ENCODE data around the gene ALPG. TPM values are rescaled to one million over a fixed set of nuclear protein-coding genes. Genes with fewer than 3 reads are reported as not detected.
"Not testable (repeated sequence)": the region's sequence is repeated elsewhere in the genome, so short reads cannot be mapped to it uniquely, and the experiment has no call there.

Gene ALPG
- total RNA-seq, 2 experiments from 2014 or later: not detected

GRCh38 chr2:232447638-232448303, 41.1 kb downstream of the ALPG start:
- CTCF ChIA-PET: interaction anchor here (1.0 to 1.4 kb wide), 4 partner anchors 11 to 76 kb away, joined by 3 to 8 read pairs (median 4); no protein-coding TSS in a partner anchor
- POLR2A ChIA-PET: no interaction called here

GRCh38 chr2:232448304-232448690, 41.7 kb downstream of the ALPG start:
- POLR2A ChIA-PET: no interaction called here

DNA sequence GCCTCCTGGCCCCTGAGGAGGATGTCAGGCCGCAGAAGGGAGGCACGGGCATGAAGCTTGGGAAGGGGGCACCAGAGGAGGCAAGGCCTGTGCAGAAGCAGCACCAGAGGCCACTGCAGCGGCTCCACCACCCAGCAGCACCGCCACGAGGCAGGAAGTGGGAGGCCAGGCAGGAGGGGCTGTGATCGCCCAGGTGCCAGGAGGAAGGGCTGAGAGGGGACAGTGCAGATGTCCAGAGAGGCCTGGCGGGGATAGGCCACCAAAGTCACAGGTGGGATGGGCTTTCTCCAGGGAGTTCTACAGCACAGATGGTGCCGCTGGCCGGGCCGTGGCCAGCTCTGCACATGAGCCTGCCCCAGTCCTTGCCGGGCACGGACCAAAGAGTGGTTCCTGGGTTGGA, 43.3 kb downstream of the ALPG start:
- ChIA-PET CTCF (no interaction called here), POLR2A (no interaction called here)

More at GRCh38 chr2:232448304-232448690, 41.7 kb downstream of the ALPG start:
- CTCF ChIA-PET: no interaction called here

- POLR2A ChIA-PET, CTCF ChIA-PET: not testable (repeated sequence)
These were observed 45.0 kb downstream of the ALPG start for GRCh38 chr2:232451645-232452044.

GRCh38 chr2:232454630-232455029, 48.0 kb downstream of the ALPG start:
- POLR2A ChIA-PET: no interaction called here

DNA sequence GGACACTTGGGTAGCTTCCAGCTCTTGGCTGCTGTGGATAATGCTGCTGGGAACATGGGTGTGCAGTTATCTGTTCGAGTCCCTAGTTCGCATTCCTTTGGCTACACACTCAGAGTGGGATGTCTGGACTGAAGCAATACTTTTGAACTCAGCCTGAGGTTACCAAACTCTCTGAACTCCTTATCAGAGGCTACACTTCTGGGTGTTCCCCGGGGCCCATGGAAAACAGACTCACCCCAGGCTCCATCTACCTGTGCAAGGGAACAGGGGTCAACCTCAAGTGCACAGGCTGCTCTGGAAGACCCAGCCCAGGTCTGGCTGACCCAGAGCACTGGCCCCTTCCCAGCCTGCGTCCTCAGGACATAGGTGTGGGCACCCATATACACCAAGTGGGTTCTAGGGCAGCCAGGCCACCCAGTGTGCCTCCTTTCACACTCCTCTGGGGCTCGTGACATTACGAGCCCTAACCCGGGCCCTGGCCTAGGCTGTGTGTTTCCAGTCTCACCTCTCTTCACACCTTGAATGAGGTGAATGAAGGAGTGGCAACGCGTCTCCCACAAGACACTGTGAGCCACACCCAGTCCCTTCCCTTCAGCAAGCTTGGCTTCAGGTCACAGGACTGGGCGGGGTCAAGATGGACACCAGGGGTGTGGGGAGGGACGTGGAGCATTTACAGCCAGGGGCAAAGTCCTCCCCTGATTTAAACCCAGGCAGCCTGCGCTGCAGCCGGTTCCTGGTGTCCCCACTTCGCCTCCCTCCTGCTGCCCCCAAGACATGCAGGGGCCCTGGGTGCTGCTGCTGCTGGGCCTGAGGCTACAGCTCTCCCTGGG, 49.0 kb downstream of the ALPG start, which contains the start of gene ALPI:
Gene ALPI (plus strand): TSS at position 728 of the 830 bp plus-strand sequence. CDS start 47 bp downstream, at position 775.
- POLR2A ChIA-PET: no interaction called here
- CTCF ChIA-PET: interaction anchor here (1.2 kb wide), 1 partner anchor 17 kb away, joined by 3 read pairs; no protein-coding TSS in a partner anchor

More at GRCh38 chr2:232454630-232455029, 48.0 kb downstream of the ALPG start:
- CTCF ChIA-PET: interaction anchor here (0.7 to 1.2 kb wide), 2 partner anchors 16 to 1426 kb away, joined by 3 read pairs; no protein-coding TSS in a partner anchor

DNA sequence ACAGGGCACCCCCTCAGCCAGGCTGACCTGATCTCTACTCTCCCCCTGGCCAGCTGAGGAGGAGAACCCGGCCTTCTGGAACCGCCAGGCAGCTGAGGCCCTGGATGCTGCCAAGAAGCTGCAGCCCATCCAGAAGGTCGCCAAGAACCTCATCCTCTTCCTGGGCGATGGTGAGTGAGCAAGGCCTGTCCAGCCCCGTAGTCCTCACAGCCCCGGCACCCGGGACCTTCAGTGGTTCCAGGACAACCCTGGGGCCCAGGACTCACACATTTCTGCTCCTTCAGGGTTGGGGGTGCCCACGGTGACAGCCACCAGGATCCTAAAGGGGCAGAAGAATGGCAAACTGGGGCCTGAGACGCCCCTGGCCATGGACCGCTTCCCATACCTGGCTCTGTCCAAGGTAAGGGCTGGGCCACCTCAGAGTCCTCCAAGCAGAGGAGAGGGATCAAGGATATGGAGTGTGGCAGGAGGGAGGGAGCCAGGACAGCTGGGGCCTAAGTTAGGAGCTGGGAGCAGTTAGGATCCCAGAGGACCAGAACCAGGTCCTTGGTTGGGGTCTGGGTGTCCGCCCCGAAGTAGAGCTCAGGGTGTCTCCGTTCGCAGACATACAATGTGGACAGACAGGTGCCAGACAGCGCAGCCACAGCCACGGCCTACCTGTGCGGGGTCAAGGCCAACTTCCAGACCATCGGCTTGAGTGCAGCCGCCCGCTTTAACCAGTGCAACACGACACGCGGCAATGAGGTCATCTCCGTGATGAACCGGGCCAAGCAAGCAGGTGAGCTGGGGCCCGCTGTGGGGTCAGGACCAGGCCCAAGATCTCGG, 49.9 kb downstream of the ALPG start:
- ChIA-PET POLR2A (no interaction called here), CTCF (no interaction called here)

DNA sequence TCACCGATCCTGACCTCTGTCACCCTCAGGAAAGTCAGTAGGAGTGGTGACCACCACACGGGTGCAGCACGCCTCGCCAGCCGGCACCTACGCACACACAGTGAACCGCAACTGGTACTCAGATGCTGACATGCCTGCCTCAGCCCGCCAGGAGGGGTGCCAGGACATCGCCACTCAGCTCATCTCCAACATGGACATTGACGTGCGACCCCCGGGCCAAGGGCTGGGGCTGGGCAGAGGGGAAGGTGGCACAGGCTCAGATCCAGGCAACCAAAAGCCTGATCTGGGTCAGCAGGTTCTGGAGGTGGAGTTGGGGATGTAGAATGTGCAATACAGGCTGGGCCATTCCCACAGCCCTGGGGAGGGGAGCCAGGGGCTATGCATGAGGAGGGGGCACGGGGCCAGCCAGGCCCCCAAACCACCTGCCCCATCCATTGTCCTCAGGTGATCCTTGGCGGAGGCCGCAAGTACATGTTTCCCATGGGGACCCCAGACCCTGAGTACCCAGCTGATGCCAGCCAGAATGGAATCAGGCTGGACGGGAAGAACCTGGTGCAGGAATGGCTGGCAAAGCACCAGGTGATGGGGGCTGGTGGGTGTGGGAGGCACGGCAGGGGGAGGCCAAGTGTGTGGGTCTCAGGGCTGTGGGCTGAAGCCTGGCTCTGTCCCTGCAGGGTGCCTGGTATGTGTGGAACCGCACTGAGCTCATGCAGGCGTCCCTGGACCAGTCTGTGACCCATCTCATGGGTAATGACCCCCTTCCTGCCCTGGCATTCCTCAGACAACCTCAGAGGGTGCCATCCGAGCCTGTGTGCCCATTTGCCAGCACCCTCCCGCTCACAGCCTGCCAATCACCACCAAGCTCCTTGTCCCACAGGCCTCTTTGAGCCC, 50.7 kb downstream of the ALPG start:
- ChIA-PET POLR2A (no interaction called here), CTCF (no interaction called here)

GRCh38 chr2:232458051-232458660, 51.5 kb downstream of the ALPG start:
- ChIA-PET CTCF (interaction anchor here (0.6 kb wide), 1 partner anchor 532 kb away, joined by 3 read pairs; no protein-coding TSS in a partner anchor), POLR2A (no interaction called here)

DNA sequence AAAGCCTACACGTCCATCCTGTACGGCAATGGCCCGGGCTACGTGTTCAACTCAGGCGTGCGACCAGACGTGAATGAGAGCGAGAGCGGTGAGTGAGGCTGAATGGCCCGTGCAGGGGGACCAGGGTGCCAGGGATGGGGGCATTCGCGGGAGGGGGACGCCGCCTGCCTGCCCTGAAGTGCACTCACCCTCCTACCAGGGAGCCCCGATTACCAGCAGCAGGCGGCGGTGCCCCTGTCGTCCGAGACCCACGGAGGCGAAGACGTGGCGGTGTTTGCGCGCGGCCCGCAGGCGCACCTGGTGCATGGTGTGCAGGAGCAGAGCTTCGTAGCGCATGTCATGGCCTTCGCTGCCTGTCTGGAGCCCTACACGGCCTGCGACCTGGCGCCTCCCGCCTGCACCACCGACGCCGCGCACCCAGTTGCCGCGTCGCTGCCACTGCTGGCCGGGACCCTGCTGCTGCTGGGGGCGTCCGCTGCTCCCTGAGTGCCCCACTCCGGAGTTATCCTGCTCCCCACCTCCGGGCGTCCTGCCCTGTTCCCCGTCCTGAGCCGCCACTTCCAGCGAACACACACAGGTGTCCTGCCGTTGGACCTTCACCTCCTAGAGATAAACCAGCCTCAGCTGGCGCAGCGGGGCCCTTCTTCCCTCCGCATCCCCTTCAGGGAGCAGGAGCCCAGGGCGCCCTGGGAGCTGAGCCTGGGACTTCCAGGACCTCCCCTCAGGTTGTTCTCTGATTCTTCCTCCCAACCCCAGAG, 52.2 kb downstream of the ALPG start:
- ChIA-PET POLR2A (no interaction called here), CTCF (interaction anchor here (0.6 kb wide), 1 partner anchor 532 kb away, joined by 3 read pairs; no protein-coding TSS in a partner anchor)

DNA sequence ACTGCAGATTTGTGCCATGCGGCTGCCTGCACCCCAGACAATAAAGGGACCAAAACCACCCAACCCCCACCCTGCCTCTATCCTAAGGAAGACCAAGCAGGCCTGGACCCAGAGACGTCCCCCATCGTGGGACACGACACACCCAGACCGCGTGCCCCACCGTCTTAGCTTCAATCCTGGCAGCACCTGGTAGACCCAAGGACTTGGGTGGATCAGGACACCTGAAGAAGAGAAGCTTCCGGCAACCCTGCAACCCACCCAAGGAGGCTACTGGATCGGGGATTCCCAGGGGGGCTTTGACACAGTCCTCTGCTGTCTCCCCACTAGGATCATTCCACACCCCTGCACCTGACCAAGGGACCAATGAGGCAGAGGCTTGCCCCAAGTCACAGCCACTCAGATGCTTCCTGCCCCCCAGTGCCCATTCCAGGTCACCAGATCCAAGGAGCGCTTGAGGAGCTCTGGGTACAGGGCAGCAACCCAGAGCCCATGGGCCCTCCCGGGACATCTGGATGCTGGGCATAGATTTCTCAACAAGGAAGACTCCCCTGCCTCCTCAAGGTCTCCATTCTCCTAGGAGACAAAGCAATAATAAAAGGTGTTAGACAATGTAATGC, 52.9 kb downstream of the ALPG start:
- CTCF ChIA-PET: no interaction called here
- POLR2A ChIA-PET: no interaction called here

- ChIA-PET POLR2A (no interaction called here), CTCF (no interaction called here)
These were observed 53.5 kb downstream of the ALPG start for GRCh38 chr2:232460171-232460570.

Other genes with a start within 250 kb of the ALPG start
- not detected for gene ALPP, start 28.1 kb upstream of the ALPG start, total RNA-seq
- gene ALPI, start 49.3 kb downstream of the ALPG start, total RNA-seq: not detected
- gene ECEL1, start 81.0 kb downstream of the ALPG start, total RNA-seq: under 1 TPM in 1 of 2 experiments, not detected in 1; 0.17 TPM
- not detected for gene PRSS56, start 113.5 kb downstream of the ALPG start, total RNA-seq
- not detected for gene CHRND, start 119.3 kb downstream of the ALPG start, total RNA-seq
- gene CHRNG, start 132.8 kb downstream of the ALPG start, total RNA-seq: not detected
- 1 to 10 TPM; 6.2 to 6.3 TPM for gene TIGD1, start 143.7 kb downstream of the ALPG start, total RNA-seq
- gene EIF4E2, start 143.8 kb downstream of the ALPG start, total RNA-seq: 10 to 100 TPM; 69.5 to 71.8 TPM
- gene EFHD1, start 226.8 kb downstream of the ALPG start, total RNA-seq: under 1 TPM; 0.17 to 0.51 TPM

Measured in activated CD8-positive, alpha-beta memory T cell treated with anti-CD3 and anti-CD28 coated beads for 36 hours (primary cell).